K562 (cell line): Measurements from ENCODE around the gene CCDC3. TPM values are rescaled to one million over a fixed set of nuclear protein-coding genes. Genes with fewer than 3 reads are reported as not detected.

Source experiments
- ATAC-seq: fragments of 200-7000 bp; cut with Tn5 transposase; 3 replicates; pipeline ENCODE4 v1.9.1; 2020; ENCODE audit warnings: moderate library complexity
- BruUV-seq: library from RNA; stranded (reverse); fragments of 400-500 nt; replicated peaks from 2 replicates; lab custom pipeline; 2021; lab: Mats Ljungman, UMichigan
- CTCF ChIA-PET: fragments of 300-600 bp; formaldehyde crosslinking; extraction: SDS; loops from one replicate; lab custom pipeline; 2021; ENCODE audit warnings: low intra/inter-chr PET ratio; lab: Yijun Ruan, JAX
- POLR2A ChIA-PET: fragments of 300-600, 350-650 bp; sonication (Branson Sonifier 250); formaldehyde crosslinking; extraction: SDS; loops from one replicate; lab custom pipeline; 2021; ENCODE audit warnings: antibody characterized with exemption, inconsistent platforms; lab: Yijun Ruan, JAX
- DNase-seq, 4 experiments: peaks; one replicate each; pipeline versions ENCODE4 v3.0.0 to v3.0.0-alpha.2; 2011 to 2018; ENCODE audit warnings: low spot score in 3 of 4, mixed read lengths in 3 of 4; ENCODE audit errors: extremely low read depth in 1 of 4
- FAIRE-seq: peaks from 2 replicates; lab custom pipeline; 2011; peaks lifted over from hg19 to GRCh38; lab: Jason Lieb, UNC
- H2AFZ ChIP-seq: 2 replicates; pipeline ENCODE4 v1.6.0; 2011; ENCODE audit warnings: low read depth, low read length, control low read depth, inconsistent platforms
- H3K27ac ChIP-seq: fragments of 200-600 bp; 3 replicates; pipeline ENCODE4 v1.8.0; 2011; ENCODE audit warnings: low read depth, mild to moderate bottlenecking, control low read depth, inconsistent platforms, low read length, moderate library complexity, mixed read lengths; ENCODE audit errors: extremely low read depth
- H3K27me3 ChIP-seq, 2 experiments: fragments of 300-600 bp in 1 of 2; 2 replicates in 1 of 2; 3 replicates in 1 of 2; pipeline versions ENCODE4 v1.6.0 to v1.8.0; 2011; ENCODE audit warnings: inconsistent platforms in 2 of 2, low read length in 2 of 2, mild to moderate bottlenecking in 1 of 2, mixed read lengths in 1 of 2, moderate library complexity in 1 of 2; ENCODE audit not compliant: control insufficient read depth in 2 of 2, insufficient read depth in 2 of 2
- H3K36me3 ChIP-seq: fragments of 300-600 bp; 3 replicates; pipeline ENCODE4 v1.8.0; 2011; ENCODE audit warnings: mild to moderate bottlenecking, low read length, inconsistent platforms; ENCODE audit not compliant: control insufficient read depth, insufficient read depth
- H3K4me1 ChIP-seq, 2 experiments: fragments of 200-600 bp in 1 of 2; replicated peaks in 1 of 2; 2 replicates in 1 of 2; 3 replicates in 1 of 2; pipeline versions ENCODE4 v1.5.1 to v1.8.0; 2011; ENCODE audit warnings: inconsistent platforms in 2 of 2, low read length in 2 of 2, mild to moderate bottlenecking in 1 of 2, mixed read lengths in 1 of 2, moderate library complexity in 1 of 2; ENCODE audit not compliant: control insufficient read depth in 2 of 2, insufficient read depth in 2 of 2
- H3K4me2 ChIP-seq: 2 replicates; pipeline ENCODE4 v1.6.1; 2011; ENCODE audit warnings: low read length, control low read depth, inconsistent platforms, mixed read lengths; ENCODE audit not compliant: insufficient read depth
- H3K4me3 ChIP-seq: fragments of 200-600 bp; sonication (generic), shearing (Covaris generic); 2 replicates; pipeline ENCODE4 v1.5.1; 2016; ENCODE audit warnings: control low read depth, inconsistent platforms
- H3K79me2 ChIP-seq: fragments of 200-600 bp; 3 replicates; pipeline ENCODE4 v1.8.0; 2011; ENCODE audit warnings: low read length, inconsistent platforms; ENCODE audit not compliant: control insufficient read depth, insufficient read depth
- H3K9ac ChIP-seq, 2 experiments: 2 replicates each; pipeline versions ENCODE4 v1.6.0 to v1.6.1; 2011; ENCODE audit warnings: low read depth in 2 of 2, low read length in 2 of 2, control low read depth in 1 of 2, inconsistent platforms in 1 of 2, mild to moderate bottlenecking in 1 of 2, mixed read lengths in 1 of 2; ENCODE audit not compliant: insufficient read depth in 1 of 2
- H3K9me1 ChIP-seq: one replicate; pipeline ENCODE4 v1.6.0; 2011; ENCODE audit warnings: inconsistent platforms, mild to moderate bottlenecking, low read length, moderate library complexity; ENCODE audit not compliant: control insufficient read depth, insufficient read depth
- H3K9me3 ChIP-seq: replicated peaks from 2 replicates; pipeline ENCODE4 v1.5.1; 2011; ENCODE audit warnings: low read depth, low read length, inconsistent platforms; ENCODE audit not compliant: control insufficient read depth, insufficient read depth
- H4K20me1 ChIP-seq: replicated peaks from 2 replicates; pipeline ENCODE4 v1.6.1; 2011; ENCODE audit warnings: low read length, inconsistent platforms, mixed read lengths; ENCODE audit not compliant: control insufficient read depth, insufficient read depth
- ATF7 ChIP-seq: fragments of 450-650 bp; IDR thresholded peaks from 2 replicates; pipeline ENCODE4 v1.7.1; 2014; ENCODE audit warnings: mild to moderate bottlenecking, moderate library complexity
- CHD2 ChIP-seq: IDR thresholded peaks from 2 replicates; pipeline ENCODE4 v1.6.1; 2011; ENCODE audit warnings: low read depth, low read length
- FOXA3 ChIP-seq, 2 experiments: fragments of 450-650 bp in 1 of 2; sonication (generic) in 1 of 2; formaldehyde crosslinking; IDR thresholded peaks in 1 of 2; conservative IDR thresholded peaks in 1 of 2; 2 replicates each; pipeline versions ENCODE4 v1.4.0 to v1.8.0; 2020 to 2022; ENCODE audit warnings: mild to moderate bottlenecking in 2 of 2, missing genetic modification reagents in 1 of 2
- NFIC ChIP-seq: fragments of 450-650 bp; IDR thresholded peaks from 2 replicates; pipeline ENCODE4 v1.6.1; 2017; ENCODE audit warnings: mild to moderate bottlenecking, inconsistent platforms
- OTX1 ChIP-seq: fragments of 450-650 bp; formaldehyde crosslinking; IDR thresholded peaks from 2 replicates; pipeline ENCODE4 v1.4.0; 2022; ENCODE audit warnings: mild to moderate bottlenecking
- RAD51 ChIP-seq: fragments of 450-650 bp; IDR thresholded peaks from 2 replicates; pipeline ENCODE4 v1.7.1; 2016; ENCODE audit warnings: low read depth, mild to moderate bottlenecking, borderline replicate concordance
- RFX5 ChIP-seq: IDR thresholded peaks from 2 replicates; pipeline ENCODE4 v1.6.1; 2011; ENCODE audit warnings: low read depth, mild to moderate bottlenecking, improper control_type of control experiment, low read length
- RFX7 ChIP-seq: fragments of 250-450 bp; sonication (Bioruptor Pico); IDR thresholded peaks from 2 replicates; pipeline ENCODE4 v1.5.1; 2021; ENCODE audit warnings: mild to moderate bottlenecking
- TCFL5 ChIP-seq: fragments of 250-450 bp; sonication (Bioruptor Pico); conservative IDR thresholded peaks from 2 replicates; pipeline ENCODE4 v1.6.1; 2021; ENCODE audit warnings: mild to moderate bottlenecking, moderate library complexity, matching md5 sums
- ZBED1 ChIP-seq: IDR thresholded peaks from 2 replicates; pipeline ENCODE4 v1.6.1; 2014
- ZNF511 ChIP-seq: sonication (generic); formaldehyde crosslinking; IDR thresholded peaks from 2 replicates; pipeline ENCODE4 v1.8.0; 2022; ENCODE audit warnings: mild to moderate bottlenecking, missing genetic modification reagents
- ZNF561 ChIP-seq: fragments of 450-650 bp; formaldehyde crosslinking; conservative IDR thresholded peaks from 2 replicates; pipeline ENCODE4 v1.4.0; 2020; ENCODE audit warnings: mild to moderate bottlenecking, moderate library complexity
- ZNF57 ChIP-seq: fragments of 450-650 bp; formaldehyde crosslinking; IDR thresholded peaks from 2 replicates; pipeline ENCODE4 v1.4.0; 2020; ENCODE audit warnings: mild to moderate bottlenecking, moderate library complexity
- ZNF707 ChIP-seq: fragments of 250-450 bp; sonication (Bioruptor Pico); conservative IDR thresholded peaks from 2 replicates; pipeline ENCODE4 v1.8.0; 2022; ENCODE audit warnings: inconsistent platforms, mild to moderate bottlenecking, moderate library complexity
- ZNF77 ChIP-seq: fragments of 250-450 bp; sonication (Bioruptor Pico); IDR thresholded peaks from 2 replicates; pipeline ENCODE4 v1.5.0; 2020
- ZNF79 ChIP-seq: fragments of 250-450 bp; sonication (Bioruptor Pico); IDR thresholded peaks from 2 replicates; pipeline ENCODE4 v1.4.0; 2020; ENCODE audit warnings: low read depth, mild to moderate bottlenecking, moderate library complexity
- WGBS: fragments of 100-300 bp; shearing (Covaris generic); methylation state at CpG from one replicate; pipeline ENCODE4 v1.1.6; 2016; ENCODE audit warnings: low coverage, mixed read lengths; ENCODE audit not compliant: insufficient coverage; ENCODE audit errors: missing lambda C conversion rate; 5-methylcytosine and 5-hydroxymethylcytosine counted together
- in situ Hi-C: fragments of 300-500 bp; cut with MboI; formaldehyde crosslinking; loops from 4 replicates; pipeline ENCODE4 v1.15.0; 2018; ENCODE audit warnings: inconsistent platforms, mixed read lengths
- intact Hi-C: fragments of 100-400 bp; cut with micrococcal nuclease; formaldehyde crosslinking; loops from 2 replicates; pipeline ENCODE4 v1.14.2; 2022
- polyA plus RNA-seq, 8 experiments: library from polyadenylated mRNA; depleted of rRNA in 4 of 8; stranded (reverse) in 5 of 8; unstranded in 3 of 8; fragments of >200 nt; fragmentation: Nextera tagmentation in 2 of 8; fragmentation: Illumina TruSeq in 1 of 8; extraction: Ambion mirVana in 2 of 8; extraction: Trizol in 1 of 8; gene quantifications; 2 replicates each; pipeline versions ENCODE4 v1.2.1 to v1.2.3, GENCODE V29; 2011 to 2014; ENCODE audit warnings: inconsistent platforms in 1 of 8, missing spikeins in 1 of 8
- total RNA-seq, 7 experiments: library from RNA; depleted of rRNA in 6 of 7; stranded (reverse); fragments of >200 nt in 6 of 7; fragmentation: Illumina TruSeq in 2 of 7; extraction: Trizol in 2 of 7; gene quantifications; 2 replicates each; pipeline versions ENCODE4 v1.2.1 to v1.2.3, GENCODE V29; 2011 to 2021; ENCODE audit warnings: low replicate concordance in 1 of 7
- TF ChIP-seq, protein P1 (sequence below): sonication (generic); formaldehyde crosslinking; IDR thresholded peaks from 2 replicates; pipeline ENCODE4 v1.8.1; 2023; ENCODE audit warnings: mild to moderate bottlenecking, missing genetic modification reagents

CCDC3 gene
- total and polyA plus RNA-seq, 9 of the 15 experiments (the other 6 are each of a cell fraction or from before 2014, with no cell fraction given), result not detected

DNA sequence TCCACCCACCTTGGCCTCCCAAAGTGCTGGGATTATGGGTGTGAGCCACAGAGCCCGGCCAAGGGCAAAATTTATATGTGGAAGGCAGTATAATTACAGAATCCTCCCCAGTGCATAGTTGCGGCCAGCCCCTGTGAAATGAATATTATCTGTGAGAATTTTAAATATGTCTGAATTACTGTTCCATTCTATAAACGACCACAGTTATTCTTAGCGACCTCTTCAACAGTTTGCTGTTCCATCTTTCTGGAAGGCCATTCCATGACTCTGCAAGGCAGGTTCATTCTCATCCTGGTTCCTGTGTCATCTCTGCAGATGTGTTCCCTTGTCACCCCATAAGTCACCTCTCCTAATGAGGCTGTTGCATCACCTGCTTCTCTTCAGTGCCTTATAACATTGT, 90.7 kb downstream of the CCDC3 start:
- FAIRE-seq (no peak), DNase-seq (no peak), ATAC-seq (no peak)
- no peak overlapping the region for H2AFZ ChIP-seq
- POLR2A ChIA-PET, result interaction anchor here (0.6 kb wide), 1 partner anchor 125 kb away, joined by 3 read pairs; no protein-coding TSS in a partner anchor
- no peaks in the 10 kb centered on the region for H3K9me3 ChIP-seq
- H3K27ac ChIP-seq, result no peak overlapping the region
- no peaks in the 10 kb centered on the region for H3K4me1 ChIP-seq
- in situ Hi-C loops (no loop called here), intact Hi-C loops (no loop called here)
- BruUV-seq, result no TSS peak
- 0% methylated on average over 4 of the region's 4 CpGs for WGBS
- H4K20me1 ChIP-seq, result peaks cover 3% of the 10 kb centered on the region; the same call in 1 of the 2 replicates
- H3K9ac ChIP-seq, result no peak overlapping the region
- no peaks in the 10 kb centered on the region for H3K9me1 ChIP-seq
- H3K4me3 ChIP-seq, result no peak overlapping the region
- H3K79me2 ChIP-seq, result no peaks in the 10 kb centered on the region
- H3K4me2 ChIP-seq, result no peak overlapping the region
- CTCF ChIA-PET, result no interaction called here
- peaks cover 0 to 7% of the 10 kb centered on the region in 2 experiments; a peak in 4 of 5 replicates for H3K27me3 ChIP-seq
- TF ChIP-seq ATF7 (no peak), ZNF511 (CRISPR knock-in tag) (no peak), ZNF79 (no peak)
- no peaks in the 10 kb centered on the region for H3K36me3 ChIP-seq

GRCh38 chr10:12909836-12910185, 91.7 kb downstream of the CCDC3 start:
- WGBS, result 6% methylated on average over 3 of the region's 3 CpGs
- H2AFZ ChIP-seq, result no peak overlapping the region
- H3K4me2 ChIP-seq, result no peak overlapping the region
- POLR2A ChIA-PET, result interaction anchor here (0.6 to 1.1 kb wide), 3 partner anchors 8 to 135 kb away, joined by 3 read pairs; no protein-coding TSS in a partner anchor
- TF ChIP-seq ZNF77 (CRISPR knock-in tag) (no peak), ZNF707 (CRISPR knock-in tag) (no peak), ZNF57 (no peak), CHD2 (no peak), ZNF561 (no peak), ZBED1 (no peak), TCFL5 (CRISPR knock-in tag) (no peak), RFX7 (CRISPR knock-in tag) (no peak), RFX5 (no peak), NFIC (no peak), RAD51 (no peak), FOXA3 (CRISPR knock-in tag; conservative IDR thresholded peaks at IDR 0.05 in 1 of 2, IDR thresholded peaks at IDR 0.05 in 1 of 2) (no peak), OTX1 (CRISPR knock-in tag) (no peak)
- TF ChIP-seq, protein P1, sequence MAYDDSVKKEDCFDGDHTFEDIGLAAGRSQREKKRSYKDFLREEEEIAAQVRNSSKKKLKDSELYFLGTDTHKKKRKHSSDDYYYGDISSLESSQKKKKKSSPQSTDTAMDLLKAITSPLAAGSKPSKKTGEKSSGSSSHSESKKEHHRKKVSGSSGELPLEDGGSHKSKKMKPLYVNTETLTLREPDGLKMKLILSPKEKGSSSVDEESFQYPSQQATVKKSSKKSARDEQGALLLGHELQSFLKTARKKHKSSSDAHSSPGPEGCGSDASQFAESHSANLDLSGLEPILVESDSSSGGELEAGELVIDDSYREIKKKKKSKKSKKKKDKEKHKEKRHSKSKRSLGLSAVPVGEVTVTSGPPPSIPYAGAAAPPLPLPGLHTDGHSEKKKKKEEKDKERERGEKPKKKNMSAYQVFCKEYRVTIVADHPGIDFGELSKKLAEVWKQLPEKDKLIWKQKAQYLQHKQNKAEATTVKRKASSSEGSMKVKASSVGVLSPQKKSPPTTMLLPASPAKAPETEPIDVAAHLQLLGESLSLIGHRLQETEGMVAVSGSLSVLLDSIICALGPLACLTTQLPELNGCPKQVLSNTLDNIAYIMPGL (CRISPR knock-in tag), result no peak
- H3K9me1 ChIP-seq, result no peaks in the 10 kb centered on the region
- ATAC-seq, result no peak
- in situ Hi-C loops (no loop called here), intact Hi-C loops (loop anchor here (10.0 kb wide), 3 partner anchors 125 to 195 kb away; no protein-coding TSS in a partner anchor)
- no peak for FAIRE-seq
- H3K36me3 ChIP-seq, result no peaks in the 10 kb centered on the region
- peaks cover 3% of the 10 kb centered on the region; the same call in 1 of the 2 replicates for H4K20me1 ChIP-seq
- no peak for DNase-seq
- no peak overlapping the region for H3K9ac ChIP-seq
- H3K4me3 ChIP-seq, result no peak overlapping the region
- no peaks in the 10 kb centered on the region for H3K79me2 ChIP-seq
- H3K27ac ChIP-seq, result no peak overlapping the region
- CTCF ChIA-PET, result no interaction called here
- peaks cover 0 to 12% of the 10 kb centered on the region in 2 experiments; a peak in 4 of 5 replicates for H3K27me3 ChIP-seq
- H3K9me3 ChIP-seq, result no peaks in the 10 kb centered on the region
- no peaks in the 10 kb centered on the region for H3K4me1 ChIP-seq
- BruUV-seq, result no TSS peak
